Measurements from ENCODE around the gene DLGAP1. TPM values are rescaled to one million over a fixed set of nuclear protein-coding genes. Genes with fewer than 3 reads are reported as not detected.

DLGAP1 gene
- total and polyA plus RNA-seq, 10 of the 15 experiments (the other 5 are each of a cell fraction or from before 2014, with no cell fraction given) = 0.23 to 27.6 (median 1.9) TPM

DNA sequence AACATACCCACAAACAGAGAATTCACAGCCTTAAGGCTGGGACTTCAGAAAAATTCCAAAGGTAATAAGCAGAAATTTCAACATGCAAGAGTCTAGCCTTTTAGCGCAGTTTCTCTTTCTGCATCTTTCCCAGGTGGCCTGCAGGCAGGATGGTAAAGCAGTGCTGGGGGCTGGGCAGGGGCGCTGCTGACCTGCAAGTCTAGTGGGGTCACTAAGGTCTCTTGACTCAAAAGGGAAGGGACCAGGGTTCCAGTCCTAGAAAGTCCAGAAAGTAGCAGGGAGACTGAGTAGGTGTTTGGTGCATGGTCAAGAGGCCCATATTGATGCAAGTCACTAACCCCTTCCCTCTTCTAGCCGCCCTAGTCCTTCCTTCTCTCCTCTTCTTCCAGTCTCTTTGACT is 835.9 kb downstream of the DLGAP1 start:
- no peak for FAIRE-seq
- intact Hi-C loops (cut with micrococcal nuclease; ENCODE audit: unreplicated experiment) (no loop called here), in situ Hi-C loops (cut with MboI) (no loop called here)
- SMC1A ChIA-PET (ENCODE audit: uncharacterized antibody, unreplicated experiment) = no interaction called here
- Histone ChIP-seq H3K4me2 (ENCODE audit: control insufficient read depth, insufficient read depth) (no peak overlapping the region), H4K20me1 (ENCODE audit: control insufficient read depth, insufficient read depth) (no peaks in the 10 kb centered on the region), H3K27ac (ENCODE audit: control insufficient read depth, insufficient read depth) (no peak overlapping the region), H3K79me2 (ENCODE audit: control insufficient read depth, insufficient read depth, low read length) (no peaks in the 10 kb centered on the region), H2AFZ (ENCODE audit: control insufficient read depth, low read depth, low read length) (no peak overlapping the region), H3K9ac (ENCODE audit: control insufficient read depth, insufficient read depth, low read length) (no peak overlapping the region), H3K4me1 (ENCODE audit: control insufficient read depth, insufficient read depth, low read length) (no peaks in the 10 kb centered on the region), H3K36me3 (ENCODE audit: control insufficient read depth in 2 of 2, insufficient read depth in 2 of 2, low read length in 1 of 2) (no peaks in the 10 kb centered on the region; a peak in 1 of 4 replicates), H3K4me3 (no peak overlapping the region), H3K9me3 (replicated peaks; ENCODE audit: control insufficient read depth, insufficient read depth, low read length) (no peaks in the 10 kb centered on the region), H3K27me3 (replicated peaks in 1 of 2; ENCODE audit: control insufficient read depth in 2 of 2, insufficient read depth in 2 of 2, low read length in 1 of 2) (no peaks in the 10 kb centered on the region)
- no TSS peak for BruUV-seq (replicated peaks)
- CTCF ChIA-PET = no interaction called here
- ATAC-seq = no peak
- RAD21 ChIA-PET (ENCODE audit: unreplicated experiment) = no interaction called here
- no peak for TF ChIP-seq TBL1XR1 (IDR thresholded peaks at IDR 0.05; ENCODE audit: low read depth, low read length)
- TF ChIP-seq HDAC6 (IDR thresholded peaks at IDR 0.05; ENCODE audit: unreplicated experiment) = no peak
- no peak for TF ChIP-seq BCL11A (IDR thresholded peaks at IDR 0.05; ENCODE audit: low read depth, low read length)
- no peak for TF ChIP-seq RFX5 (IDR thresholded peaks at IDR 0.05; ENCODE audit: low read depth, low read length)
- no peak for TF ChIP-seq ZNF274 (IDR thresholded peaks at IDR 0.05; ENCODE audit: insufficient read depth, insufficient read length)
- TF ChIP-seq, protein P1, sequence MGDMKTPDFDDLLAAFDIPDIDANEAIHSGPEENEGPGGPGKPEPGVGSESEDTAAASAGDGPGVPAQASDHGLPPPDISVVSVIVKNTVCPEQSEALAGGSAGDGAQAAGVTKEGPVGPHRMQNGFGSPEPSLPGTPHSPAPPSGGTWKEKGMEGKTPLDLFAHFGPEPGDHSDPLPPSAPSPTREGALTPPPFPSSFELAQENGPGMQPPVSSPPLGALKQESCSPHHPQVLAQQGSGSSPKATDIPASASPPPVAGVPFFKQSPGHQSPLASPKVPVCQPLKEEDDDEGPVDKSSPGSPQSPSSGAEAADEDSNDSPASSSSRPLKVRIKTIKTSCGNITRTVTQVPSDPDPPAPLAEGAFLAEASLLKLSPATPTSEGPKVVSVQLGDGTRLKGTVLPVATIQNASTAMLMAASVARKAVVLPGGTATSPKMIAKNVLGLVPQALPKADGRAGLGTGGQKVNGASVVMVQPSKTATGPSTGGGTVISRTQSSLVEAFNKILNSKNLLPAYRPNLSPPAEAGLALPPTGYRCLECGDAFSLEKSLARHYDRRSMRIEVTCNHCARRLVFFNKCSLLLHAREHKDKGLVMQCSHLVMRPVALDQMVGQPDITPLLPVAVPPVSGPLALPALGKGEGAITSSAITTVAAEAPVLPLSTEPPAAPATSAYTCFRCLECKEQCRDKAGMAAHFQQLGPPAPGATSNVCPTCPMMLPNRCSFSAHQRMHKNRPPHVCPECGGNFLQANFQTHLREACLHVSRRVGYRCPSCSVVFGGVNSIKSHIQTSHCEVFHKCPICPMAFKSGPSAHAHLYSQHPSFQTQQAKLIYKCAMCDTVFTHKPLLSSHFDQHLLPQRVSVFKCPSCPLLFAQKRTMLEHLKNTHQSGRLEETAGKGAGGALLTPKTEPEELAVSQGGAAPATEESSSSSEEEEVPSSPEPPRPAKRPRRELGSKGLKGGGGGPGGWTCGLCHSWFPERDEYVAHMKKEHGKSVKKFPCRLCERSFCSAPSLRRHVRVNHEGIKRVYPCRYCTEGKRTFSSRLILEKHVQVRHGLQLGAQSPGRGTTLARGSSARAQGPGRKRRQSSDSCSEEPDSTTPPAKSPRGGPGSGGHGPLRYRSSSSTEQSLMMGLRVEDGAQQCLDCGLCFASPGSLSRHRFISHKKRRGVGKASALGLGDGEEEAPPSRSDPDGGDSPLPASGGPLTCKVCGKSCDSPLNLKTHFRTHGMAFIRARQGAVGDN (IDR thresholded peaks at IDR 0.05) = no peak
- TF ChIP-seq, protein P2, sequence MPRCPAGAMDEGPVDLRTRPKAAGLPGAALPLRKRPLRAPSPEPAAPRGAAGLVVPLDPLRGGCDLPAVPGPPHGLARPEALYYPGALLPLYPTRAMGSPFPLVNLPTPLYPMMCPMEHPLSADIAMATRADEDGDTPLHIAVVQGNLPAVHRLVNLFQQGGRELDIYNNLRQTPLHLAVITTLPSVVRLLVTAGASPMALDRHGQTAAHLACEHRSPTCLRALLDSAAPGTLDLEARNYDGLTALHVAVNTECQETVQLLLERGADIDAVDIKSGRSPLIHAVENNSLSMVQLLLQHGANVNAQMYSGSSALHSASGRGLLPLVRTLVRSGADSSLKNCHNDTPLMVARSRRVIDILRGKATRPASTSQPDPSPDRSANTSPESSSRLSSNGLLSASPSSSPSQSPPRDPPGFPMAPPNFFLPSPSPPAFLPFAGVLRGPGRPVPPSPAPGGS (IDR thresholded peaks at IDR 0.05; ENCODE audit: borderline replicate concordance, insufficient read depth, low read depth, low read length, poor library complexity, severe bottlenecking) = no peak
- no peak for TF ChIP-seq SPI1 (IDR thresholded peaks at IDR 0.05; ENCODE audit: borderline replicate concordance, insufficient read depth, low read depth, low read length)
- no peak for TF ChIP-seq MYC (IDR thresholded peaks at IDR 0.05; ENCODE audit: insufficient read depth, insufficient read length, insufficient replicate concordance, low read length, severe bottlenecking)
- TF ChIP-seq RAD21 (IDR thresholded peaks at IDR 0.05; ENCODE audit: insufficient read depth, low read depth, low read length) = no peak
- TF ChIP-seq, protein P3, sequence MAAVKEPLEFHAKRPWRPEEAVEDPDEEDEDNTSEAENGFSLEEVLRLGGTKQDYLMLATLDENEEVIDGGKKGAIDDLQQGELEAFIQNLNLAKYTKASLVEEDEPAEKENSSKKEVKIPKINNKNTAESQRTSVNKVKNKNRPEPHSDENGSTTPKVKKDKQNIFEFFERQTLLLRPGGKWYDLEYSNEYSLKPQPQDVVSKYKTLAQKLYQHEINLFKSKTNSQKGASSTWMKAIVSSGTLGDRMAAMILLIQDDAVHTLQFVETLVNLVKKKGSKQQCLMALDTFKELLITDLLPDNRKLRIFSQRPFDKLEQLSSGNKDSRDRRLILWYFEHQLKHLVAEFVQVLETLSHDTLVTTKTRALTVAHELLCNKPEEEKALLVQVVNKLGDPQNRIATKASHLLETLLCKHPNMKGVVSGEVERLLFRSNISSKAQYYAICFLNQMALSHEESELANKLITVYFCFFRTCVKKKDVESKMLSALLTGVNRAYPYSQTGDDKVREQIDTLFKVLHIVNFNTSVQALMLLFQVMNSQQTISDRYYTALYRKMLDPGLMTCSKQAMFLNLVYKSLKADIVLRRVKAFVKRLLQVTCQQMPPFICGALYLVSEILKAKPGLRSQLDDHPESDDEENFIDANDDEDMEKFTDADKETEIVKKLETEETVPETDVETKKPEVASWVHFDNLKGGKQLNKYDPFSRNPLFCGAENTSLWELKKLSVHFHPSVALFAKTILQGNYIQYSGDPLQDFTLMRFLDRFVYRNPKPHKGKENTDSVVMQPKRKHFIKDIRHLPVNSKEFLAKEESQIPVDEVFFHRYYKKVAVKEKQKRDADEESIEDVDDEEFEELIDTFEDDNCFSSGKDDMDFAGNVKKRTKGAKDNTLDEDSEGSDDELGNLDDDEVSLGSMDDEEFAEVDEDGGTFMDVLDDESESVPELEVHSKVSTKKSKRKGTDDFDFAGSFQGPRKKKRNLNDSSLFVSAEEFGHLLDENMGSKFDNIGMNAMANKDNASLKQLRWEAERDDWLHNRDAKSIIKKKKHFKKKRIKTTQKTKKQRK (IDR thresholded peaks at IDR 0.05; ENCODE audit: low read depth, low read length) = no peak
- TF ChIP-seq YBX1 (IDR thresholded peaks at IDR 0.05) = no peak
- no peak for TF ChIP-seq IRF4 (IDR thresholded peaks at IDR 0.05; ENCODE audit: low read depth, low read length)
- WGBS (ENCODE audit: insufficient coverage, insufficient replicate concordance, low lambda C conversion rate, missing lambda C conversion rate) = 46% methylated on average over 3 of the region's 3 CpGs
- POLR2A ChIA-PET = no interaction called here
- no peak for DNase-seq (ENCODE audit: low read depth, low spot score)
